ENCODE results near the gene UGT3A2. TPM values are rescaled to one million over a fixed set of nuclear protein-coding genes. Genes with fewer than 3 reads are reported as not detected.

UGT3A2 gene
- total and polyA plus RNA-seq, 2 experiments from 2014 or later, result 17.2 to 27.0 TPM

DNA sequence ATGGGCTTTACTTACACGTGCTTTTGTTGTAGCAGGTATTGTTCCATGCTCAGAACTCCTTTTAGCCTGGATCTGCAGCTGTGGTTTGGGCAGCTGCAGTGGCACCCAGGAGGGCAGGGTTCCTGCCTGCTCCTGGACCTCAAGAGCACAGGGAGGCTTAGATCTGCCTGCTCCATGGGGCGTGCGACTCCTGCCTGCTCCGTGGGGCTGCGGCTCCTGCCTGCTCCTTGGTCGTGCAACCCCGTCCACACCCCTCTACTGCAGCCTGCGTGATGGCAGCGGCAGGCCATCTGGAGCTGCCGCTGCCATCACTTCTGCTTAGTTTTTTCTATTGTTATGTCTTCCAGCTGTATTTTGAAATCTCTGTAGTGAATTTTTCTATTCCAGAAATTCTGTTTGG lies 11.7 kb upstream of the UGT3A2 start:
- H3K9me2 ChIP-seq (ENCODE audit: insufficient read depth), result no peaks in the 10 kb centered on the region
- TF ChIP-seq STAT1 (IDR thresholded peaks at IDR 0.05; ENCODE audit: unreplicated experiment) (no peak), ZNF331 (CRISPR knock-in tag; IDR thresholded peaks at IDR 0.05; ENCODE audit: low read depth) (no peak), EZH2phosphoT487 (IDR thresholded peaks at IDR 0.05; ENCODE audit: unreplicated experiment) (no peak), EZH2 (IDR thresholded peaks at IDR 0.05; ENCODE audit: low read depth, unreplicated experiment) (no peak), POLR2AphosphoS5 (IDR thresholded peaks at IDR 0.05; ENCODE audit: low read depth) (no peak), JUNB (IDR thresholded peaks at IDR 0.05; ENCODE audit: unreplicated experiment) (no peak), NANOG (IDR thresholded peaks at IDR 0.05; ENCODE audit: borderline replicate concordance) (no peak)
- TF ChIP-seq, protein P1, sequence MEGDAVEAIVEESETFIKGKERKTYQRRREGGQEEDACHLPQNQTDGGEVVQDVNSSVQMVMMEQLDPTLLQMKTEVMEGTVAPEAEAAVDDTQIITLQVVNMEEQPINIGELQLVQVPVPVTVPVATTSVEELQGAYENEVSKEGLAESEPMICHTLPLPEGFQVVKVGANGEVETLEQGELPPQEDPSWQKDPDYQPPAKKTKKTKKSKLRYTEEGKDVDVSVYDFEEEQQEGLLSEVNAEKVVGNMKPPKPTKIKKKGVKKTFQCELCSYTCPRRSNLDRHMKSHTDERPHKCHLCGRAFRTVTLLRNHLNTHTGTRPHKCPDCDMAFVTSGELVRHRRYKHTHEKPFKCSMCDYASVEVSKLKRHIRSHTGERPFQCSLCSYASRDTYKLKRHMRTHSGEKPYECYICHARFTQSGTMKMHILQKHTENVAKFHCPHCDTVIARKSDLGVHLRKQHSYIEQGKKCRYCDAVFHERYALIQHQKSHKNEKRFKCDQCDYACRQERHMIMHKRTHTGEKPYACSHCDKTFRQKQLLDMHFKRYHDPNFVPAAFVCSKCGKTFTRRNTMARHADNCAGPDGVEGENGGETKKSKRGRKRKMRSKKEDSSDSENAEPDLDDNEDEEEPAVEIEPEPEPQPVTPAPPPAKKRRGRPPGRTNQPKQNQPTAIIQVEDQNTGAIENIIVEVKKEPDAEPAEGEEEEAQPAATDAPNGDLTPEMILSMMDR (conservative IDR thresholded peaks at IDR 0.05; ENCODE audit: low read depth in 2 of 2), result no peak
- TF ChIP-seq, protein P2, sequence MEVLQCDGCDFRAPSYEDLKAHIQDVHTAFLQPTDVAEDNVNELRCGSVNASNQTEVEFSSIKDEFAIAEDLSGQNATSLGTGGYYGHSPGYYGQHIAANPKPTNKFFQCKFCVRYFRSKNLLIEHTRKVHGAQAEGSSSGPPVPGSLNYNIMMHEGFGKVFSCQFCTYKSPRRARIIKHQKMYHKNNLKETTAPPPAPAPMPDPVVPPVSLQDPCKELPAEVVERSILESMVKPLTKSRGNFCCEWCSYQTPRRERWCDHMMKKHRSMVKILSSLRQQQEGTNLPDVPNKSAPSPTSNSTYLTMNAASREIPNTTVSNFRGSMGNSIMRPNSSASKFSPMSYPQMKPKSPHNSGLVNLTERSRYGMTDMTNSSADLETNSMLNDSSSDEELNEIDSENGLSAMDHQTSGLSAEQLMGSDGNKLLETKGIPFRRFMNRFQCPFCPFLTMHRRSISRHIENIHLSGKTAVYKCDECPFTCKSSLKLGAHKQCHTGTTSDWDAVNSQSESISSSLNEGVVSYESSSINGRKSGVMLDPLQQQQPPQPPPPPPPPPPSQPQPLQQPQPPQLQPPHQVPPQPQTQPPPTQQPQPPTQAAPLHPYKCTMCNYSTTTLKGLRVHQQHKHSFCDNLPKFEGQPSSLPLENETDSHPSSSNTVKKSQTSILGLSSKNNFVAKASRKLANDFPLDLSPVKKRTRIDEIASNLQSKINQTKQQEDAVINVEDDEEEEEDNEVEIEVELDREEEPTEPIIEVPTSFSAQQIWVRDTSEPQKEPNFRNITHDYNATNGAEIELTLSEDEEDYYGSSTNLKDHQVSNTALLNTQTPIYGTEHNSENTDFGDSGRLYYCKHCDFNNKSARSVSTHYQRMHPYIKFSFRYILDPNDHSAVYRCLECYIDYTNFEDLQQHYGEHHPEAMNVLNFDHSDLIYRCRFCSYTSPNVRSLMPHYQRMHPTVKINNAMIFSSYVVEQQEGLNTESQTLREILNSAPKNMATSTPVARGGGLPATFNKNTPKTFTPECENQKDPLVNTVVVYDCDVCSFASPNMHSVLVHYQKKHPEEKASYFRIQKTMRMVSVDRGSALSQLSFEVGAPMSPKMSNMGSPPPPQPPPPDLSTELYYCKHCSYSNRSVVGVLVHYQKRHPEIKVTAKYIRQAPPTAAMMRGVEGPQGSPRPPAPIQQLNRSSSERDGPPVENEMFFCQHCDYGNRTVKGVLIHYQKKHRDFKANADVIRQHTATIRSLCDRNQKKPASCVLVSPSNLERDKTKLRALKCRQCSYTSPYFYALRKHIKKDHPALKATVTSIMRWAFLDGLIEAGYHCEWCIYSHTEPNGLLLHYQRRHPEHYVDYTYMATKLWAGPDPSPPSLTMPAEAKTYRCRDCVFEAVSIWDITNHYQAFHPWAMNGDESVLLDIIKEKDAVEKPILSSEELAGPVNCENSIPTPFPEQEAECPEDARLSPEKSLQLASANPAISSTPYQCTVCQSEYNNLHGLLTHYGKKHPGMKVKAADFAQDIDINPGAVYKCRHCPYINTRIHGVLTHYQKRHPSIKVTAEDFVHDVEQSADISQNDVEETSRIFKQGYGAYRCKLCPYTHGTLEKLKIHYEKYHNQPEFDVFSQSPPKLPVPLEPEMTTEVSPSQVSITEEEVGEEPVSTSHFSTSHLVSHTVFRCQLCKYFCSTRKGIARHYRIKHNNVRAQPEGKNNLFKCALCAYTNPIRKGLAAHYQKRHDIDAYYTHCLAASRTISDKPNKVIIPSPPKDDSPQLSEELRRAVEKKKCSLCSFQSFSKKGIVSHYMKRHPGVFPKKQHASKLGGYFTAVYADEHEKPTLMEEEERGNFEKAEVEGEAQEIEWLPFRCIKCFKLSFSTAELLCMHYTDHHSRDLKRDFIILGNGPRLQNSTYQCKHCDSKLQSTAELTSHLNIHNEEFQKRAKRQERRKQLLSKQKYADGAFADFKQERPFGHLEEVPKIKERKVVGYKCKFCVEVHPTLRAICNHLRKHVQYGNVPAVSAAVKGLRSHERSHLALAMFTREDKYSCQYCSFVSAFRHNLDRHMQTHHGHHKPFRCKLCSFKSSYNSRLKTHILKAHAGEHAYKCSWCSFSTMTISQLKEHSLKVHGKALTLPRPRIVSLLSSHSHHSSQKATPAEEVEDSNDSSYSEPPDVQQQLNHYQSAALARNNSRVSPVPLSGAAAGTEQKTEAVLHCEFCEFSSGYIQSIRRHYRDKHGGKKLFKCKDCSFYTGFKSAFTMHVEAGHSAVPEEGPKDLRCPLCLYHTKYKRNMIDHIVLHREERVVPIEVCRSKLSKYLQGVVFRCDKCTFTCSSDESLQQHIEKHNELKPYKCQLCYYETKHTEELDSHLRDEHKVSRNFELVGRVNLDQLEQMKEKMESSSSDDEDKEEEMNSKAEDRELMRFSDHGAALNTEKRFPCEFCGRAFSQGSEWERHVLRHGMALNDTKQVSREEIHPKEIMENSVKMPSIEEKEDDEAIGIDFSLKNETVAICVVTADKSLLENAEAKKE (CRISPR knock-in tag; IDR thresholded peaks at IDR 0.05), result no peak
- TF ChIP-seq, protein P3, sequence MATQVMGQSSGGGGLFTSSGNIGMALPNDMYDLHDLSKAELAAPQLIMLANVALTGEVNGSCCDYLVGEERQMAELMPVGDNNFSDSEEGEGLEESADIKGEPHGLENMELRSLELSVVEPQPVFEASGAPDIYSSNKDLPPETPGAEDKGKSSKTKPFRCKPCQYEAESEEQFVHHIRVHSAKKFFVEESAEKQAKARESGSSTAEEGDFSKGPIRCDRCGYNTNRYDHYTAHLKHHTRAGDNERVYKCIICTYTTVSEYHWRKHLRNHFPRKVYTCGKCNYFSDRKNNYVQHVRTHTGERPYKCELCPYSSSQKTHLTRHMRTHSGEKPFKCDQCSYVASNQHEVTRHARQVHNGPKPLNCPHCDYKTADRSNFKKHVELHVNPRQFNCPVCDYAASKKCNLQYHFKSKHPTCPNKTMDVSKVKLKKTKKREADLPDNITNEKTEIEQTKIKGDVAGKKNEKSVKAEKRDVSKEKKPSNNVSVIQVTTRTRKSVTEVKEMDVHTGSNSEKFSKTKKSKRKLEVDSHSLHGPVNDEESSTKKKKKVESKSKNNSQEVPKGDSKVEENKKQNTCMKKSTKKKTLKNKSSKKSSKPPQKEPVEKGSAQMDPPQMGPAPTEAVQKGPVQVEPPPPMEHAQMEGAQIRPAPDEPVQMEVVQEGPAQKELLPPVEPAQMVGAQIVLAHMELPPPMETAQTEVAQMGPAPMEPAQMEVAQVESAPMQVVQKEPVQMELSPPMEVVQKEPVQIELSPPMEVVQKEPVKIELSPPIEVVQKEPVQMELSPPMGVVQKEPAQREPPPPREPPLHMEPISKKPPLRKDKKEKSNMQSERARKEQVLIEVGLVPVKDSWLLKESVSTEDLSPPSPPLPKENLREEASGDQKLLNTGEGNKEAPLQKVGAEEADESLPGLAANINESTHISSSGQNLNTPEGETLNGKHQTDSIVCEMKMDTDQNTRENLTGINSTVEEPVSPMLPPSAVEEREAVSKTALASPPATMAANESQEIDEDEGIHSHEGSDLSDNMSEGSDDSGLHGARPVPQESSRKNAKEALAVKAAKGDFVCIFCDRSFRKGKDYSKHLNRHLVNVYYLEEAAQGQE (IDR thresholded peaks at IDR 0.05; ENCODE audit: unreplicated experiment), result no peak
- TF ChIP-seq, protein P4, sequence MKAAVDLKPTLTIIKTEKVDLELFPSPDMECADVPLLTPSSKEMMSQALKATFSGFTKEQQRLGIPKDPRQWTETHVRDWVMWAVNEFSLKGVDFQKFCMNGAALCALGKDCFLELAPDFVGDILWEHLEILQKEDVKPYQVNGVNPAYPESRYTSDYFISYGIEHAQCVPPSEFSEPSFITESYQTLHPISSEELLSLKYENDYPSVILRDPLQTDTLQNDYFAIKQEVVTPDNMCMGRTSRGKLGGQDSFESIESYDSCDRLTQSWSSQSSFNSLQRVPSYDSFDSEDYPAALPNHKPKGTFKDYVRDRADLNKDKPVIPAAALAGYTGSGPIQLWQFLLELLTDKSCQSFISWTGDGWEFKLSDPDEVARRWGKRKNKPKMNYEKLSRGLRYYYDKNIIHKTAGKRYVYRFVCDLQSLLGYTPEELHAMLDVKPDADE (IDR thresholded peaks at IDR 0.05), result no peak
- ATAC-seq (no peak; the same call in 2 of the 3 replicates), DNase-seq (ENCODE audit: low spot score) (peak; percentile 10)
- H3K4me3 ChIP-seq, result no peak overlapping the region
- peak overlapping the region; percentile 18; the same call in 1 of the 2 replicates for H2AFZ ChIP-seq
- H3K36me3 Mint-ChIP-seq (ENCODE audit: low read depth), result no peaks in the 10 kb centered on the region
- H3K27me3 ChIP-seq (ENCODE audit: insufficient read depth), result no peaks in the 10 kb centered on the region
- H3K27me3 Mint-ChIP-seq (ENCODE audit: insufficient read depth, low read depth, poor library complexity), result no peaks in the 10 kb centered on the region
- no peak overlapping the region for H3K27ac Mint-ChIP-seq
- no peak overlapping the region for H3K4me3 Mint-ChIP-seq
- H3K4me1 ChIP-seq (ENCODE audit: insufficient read depth), result peaks cover 26% of the 10 kb centered on the region
- H3K4me2 ChIP-seq, result no peak overlapping the region
- H3K27ac ChIP-seq (ENCODE audit: low read depth), result no peak overlapping the region
- no peaks in the 10 kb centered on the region for H3K79me2 ChIP-seq (replicated peaks; ENCODE audit: insufficient read depth)
- no peaks in the 10 kb centered on the region for H3K9me3 Mint-ChIP-seq
- H3K4me1 Mint-ChIP-seq, result peaks cover 31% of the 10 kb centered on the region
- H4K20me1 ChIP-seq (replicated peaks; ENCODE audit: insufficient read depth), result no peaks in the 10 kb centered on the region
- no peaks in the 10 kb centered on the region for H3K36me3 ChIP-seq (ENCODE audit: insufficient read depth)
- no peaks in the 10 kb centered on the region for H3F3A ChIP-seq (replicated peaks; ENCODE audit: low read depth)
